Right ventricle myocardium inferior (tissue), 1 donor: ENCODE results near the gene GM2A. TPM values are rescaled to one million over a fixed set of nuclear protein-coding genes. Genes with fewer than 3 reads are reported as not detected.
"Not testable (repeated sequence)": the region's sequence is repeated elsewhere in the genome, so short reads cannot be mapped to it uniquely, and the experiment has no call there.

ENCODE experiments used
- ATAC-seq: fragments of 200-7000 bp; cut with Tn5 transposase; one replicate; pipeline ENCODE4 v1.9.1; 2020; ENCODE audit warnings: mild to moderate bottlenecking, moderate library complexity
- DNase-seq: peaks from one replicate; pipeline ENCODE4 v3.0.0; 2021; ENCODE audit errors: missing footprints
- intact Hi-C: fragments of 100-400 bp; cut with DNase I; formaldehyde crosslinking; loops from one replicate; pipeline ENCODE4 v1.11.0; 2022
- total RNA-seq: library from RNA; stranded (reverse); fragmentation: NEBNext Ultra II Directional; extraction: Animal tissue kit (Norgen Biotek cat#: 25700); gene quantifications from one replicate; pipeline ENCODE4 v1.2.1, GENCODE V29; 2021
- donor health status: DM: no; HTN: yes; CAD: no; lungs with severe emphysema.

Gene GM2A
- total RNA-seq, 1 donor from 2014 or later = 28.4 TPM

DNA sequence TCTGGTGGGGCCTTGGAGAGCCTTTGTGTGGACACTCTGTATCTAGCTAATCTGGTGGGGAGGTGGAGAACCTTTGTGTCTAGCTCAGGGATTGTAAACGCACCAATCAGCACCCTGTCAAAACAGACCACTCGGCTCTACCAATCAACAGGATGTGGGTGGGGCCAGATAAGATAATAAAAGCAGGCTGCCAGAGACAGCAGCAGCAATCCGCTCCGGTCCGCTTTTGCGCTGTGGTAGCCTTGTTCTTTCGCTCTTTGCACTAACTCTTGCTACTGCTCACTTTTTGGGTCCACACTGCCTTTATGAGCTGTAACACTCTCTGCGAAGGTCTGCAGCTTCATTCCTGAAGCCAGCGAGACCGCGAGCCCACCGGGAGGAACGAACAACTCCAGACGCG lies 56.8 kb downstream of the GM2A start:
- ATAC-seq, DNase-seq: not testable (repeated sequence)
- intact Hi-C loops = loop anchor here (10.0 kb wide), 1 partner anchor 185 kb away; no protein-coding TSS in a partner anchor

DNA sequence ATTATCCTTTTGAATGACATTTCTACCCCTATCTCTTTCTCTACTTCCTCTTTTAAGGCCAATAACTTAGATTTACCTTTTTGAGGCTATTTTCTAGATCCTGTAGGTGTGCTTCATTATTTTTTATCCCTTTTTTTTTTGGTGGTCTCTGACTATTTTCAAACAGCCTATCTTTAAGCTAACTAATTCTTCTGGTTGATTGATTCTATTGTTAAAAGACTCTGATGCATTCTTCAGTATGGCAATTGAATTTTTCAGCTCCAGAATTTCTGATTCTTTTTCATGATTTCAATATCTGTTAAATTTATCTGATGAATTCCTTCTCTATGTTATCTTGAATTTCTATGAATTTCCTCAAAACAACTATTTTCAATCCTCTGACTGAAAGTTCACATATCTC lies 57.9 kb downstream of the GM2A start:
- no peak for DNase-seq
- no peak for ATAC-seq
- intact Hi-C loops = loop anchor here (10.0 kb wide), 1 partner anchor 186 kb away; no protein-coding TSS in a partner anchor

DNA sequence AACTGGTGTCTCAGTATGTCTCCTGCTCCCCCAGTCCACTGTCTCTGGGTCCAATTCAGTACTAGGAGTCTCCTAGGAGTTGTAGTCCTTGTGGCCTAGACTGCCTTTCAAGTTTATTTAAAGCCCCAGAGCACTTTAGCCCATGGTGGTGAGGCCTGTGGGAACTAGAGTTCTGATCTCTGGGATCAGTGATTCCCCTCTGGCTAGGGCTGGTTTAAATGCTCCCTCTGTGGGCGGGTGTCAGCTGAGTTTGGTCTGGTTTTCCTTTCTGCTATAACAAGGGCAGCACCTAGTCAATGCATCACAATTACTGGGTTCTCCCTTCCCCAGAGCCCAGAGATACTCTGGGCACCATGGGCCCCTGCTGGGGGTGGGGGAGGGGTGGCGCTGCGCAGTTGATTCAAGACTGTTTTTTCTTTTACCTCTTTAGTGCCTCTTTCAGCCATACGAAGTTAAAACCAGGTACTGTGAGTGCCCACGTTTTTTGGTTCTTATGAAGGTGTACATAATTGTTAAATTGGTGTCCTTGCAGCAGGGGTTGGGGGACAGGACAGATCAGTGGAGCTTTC lies 59.9 kb downstream of the GM2A start:
- ATAC-seq = no peak
- DNase-seq = no peak
- intact Hi-C loops = loop anchor here (10.0 kb wide), 1 partner anchor 188 kb away; no protein-coding TSS in a partner anchor

DNA sequence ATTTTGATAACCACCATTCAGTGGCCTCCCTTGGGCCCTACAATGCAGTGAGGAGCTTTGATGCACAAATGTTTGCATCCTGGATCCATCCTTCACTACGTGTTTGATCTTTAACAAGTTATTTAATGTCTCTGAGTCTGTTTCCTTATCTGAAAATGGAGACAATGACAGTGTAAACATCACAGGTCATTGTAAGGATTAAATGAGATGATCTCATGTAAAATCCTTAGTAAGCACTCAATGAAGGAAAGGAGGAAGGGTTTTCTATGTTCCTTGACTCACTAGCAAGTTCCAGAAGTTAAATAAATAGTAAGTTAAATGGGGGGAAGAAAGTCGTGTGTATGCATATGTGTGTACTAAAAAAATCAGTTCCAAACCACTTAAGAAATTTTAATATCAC lies 60.4 kb downstream of the GM2A start:
- intact Hi-C loops = loop anchor here (10.0 kb wide), 1 partner anchor 189 kb away; no protein-coding TSS in a partner anchor
- DNase-seq (no peak), ATAC-seq (no peak)

DNA sequence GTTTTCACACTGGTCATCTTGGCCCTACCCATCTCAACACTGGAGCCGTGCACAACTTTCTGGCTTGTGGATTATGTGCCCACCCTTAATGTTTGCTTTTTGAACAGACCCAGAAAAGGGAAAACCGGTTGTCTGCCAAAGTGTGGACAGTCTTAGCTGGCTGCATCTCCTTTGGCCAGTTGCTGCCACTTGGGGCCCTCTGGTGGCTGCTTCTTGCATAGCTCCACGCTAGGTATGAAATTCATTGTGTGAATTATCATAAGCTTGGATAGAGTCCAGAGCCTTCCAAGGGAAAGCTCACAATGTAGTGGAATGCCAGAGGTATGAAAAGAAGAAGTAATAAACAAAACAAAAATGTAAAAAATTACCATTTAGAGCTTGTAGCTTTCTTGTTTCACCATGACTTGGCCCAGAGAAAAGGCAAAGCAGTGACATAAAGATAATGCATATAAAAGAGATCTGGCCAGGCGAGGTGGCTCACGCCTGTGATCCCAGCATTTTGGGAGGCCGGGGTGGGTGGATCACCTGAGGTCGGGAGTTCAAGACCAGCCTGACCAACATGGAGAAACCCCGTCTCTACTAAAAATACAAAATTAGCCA lies 63.1 kb downstream of the GM2A start:
- intact Hi-C loops = loop anchor here (10.0 kb wide), 1 partner anchor 191 kb away; no protein-coding TSS in a partner anchor
- ATAC-seq (peak; percentile 69), DNase-seq (peak; percentile 83)

DNA sequence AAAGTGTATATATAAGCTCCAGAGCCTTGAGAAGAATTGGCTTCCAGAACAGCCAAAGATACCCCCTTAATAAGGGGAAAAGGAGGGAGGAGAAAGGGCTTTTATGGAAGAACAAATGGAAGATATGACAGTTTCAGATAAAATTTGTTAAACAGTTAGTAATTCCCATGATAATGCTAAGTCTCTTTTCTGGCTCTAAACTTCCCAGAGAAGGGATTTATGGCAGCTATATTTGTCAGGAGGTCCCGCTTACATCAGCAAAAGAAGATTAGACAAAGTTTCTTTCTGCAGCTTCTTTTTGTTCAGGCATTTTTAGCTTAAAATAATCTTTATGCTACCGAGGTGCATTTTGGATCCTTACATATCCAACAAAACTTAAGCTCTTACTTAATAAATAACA lies 64.9 kb downstream of the GM2A start:
- no peak for ATAC-seq
- intact Hi-C loops = loop anchor here (10.0 kb wide), 1 partner anchor 193 kb away; no protein-coding TSS in a partner anchor
- DNase-seq = no peak

DNA sequence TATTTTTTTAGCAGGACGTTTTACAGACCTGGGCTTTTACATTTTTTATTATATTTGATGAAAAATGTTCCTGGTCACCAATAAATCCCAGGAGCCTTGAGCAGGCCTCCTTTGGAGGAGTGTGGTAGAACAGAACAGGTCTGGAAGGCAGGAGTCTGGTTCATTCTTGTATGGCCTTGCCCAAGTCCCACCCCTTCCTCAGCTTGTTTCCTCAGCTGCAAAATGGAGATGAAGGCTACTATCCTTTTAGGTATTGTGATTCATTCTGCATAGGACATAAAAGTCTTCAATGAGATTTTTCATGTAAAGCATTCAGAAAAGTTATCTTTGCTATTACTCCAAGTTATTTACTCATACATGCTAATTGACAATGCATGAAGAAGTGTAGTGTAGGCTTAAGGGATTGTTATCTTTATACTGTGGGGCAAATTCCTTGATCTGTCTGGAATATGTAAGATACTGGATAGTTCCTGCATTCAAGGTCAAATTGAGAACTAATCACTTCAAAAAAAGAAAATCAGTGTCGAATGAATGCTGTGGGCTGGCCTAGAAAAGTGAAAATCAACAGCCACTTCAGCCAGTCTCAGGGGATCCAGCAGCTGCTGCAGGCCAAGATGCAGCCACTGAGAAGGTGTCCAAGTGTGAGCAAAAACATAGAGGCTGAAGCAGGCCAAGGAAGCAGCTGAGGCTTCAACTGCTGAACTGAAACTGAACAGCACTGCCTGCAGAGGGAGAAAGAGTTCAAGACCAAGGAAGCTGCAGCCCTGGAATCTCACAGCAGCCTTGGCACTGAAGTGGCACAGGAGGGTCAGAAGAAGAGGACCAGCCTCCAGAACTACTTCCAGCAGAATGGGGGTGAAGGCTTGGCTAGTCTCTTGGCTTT lies 66.1 kb downstream of the GM2A start:
- ATAC-seq (peak; percentile 94), DNase-seq (no peak)
- intact Hi-C loops = loop anchor here (10.0 kb wide), 1 partner anchor 194 kb away; no protein-coding TSS in a partner anchor

Other genes with a start within 250 kb of the GM2A start
- gene GPX3, start 232.6 kb upstream of the GM2A start, total RNA-seq = 627 TPM
- 114 TPM for gene TNIP1, start 172.2 kb upstream of the GM2A start, total RNA-seq
- 222 TPM for gene ANXA6, start 95.4 kb upstream of the GM2A start, total RNA-seq
- 181 TPM for gene CCDC69, start 29.1 kb upstream of the GM2A start, total RNA-seq
- not detected for gene SLC36A3, start 50.6 kb downstream of the GM2A start, total RNA-seq
- 0.60 TPM for gene SLC36A2, start 94.4 kb downstream of the GM2A start, total RNA-seq
- gene SLC36A1, start 194.4 kb downstream of the GM2A start, total RNA-seq = 5.2 TPM